Measurements from ENCODE around the gene N4BP2L1.
A peak's percentile ranks its signal among the peaks of the same experiment; 100 is the strongest.

N4BP2L1 gene

DNA sequence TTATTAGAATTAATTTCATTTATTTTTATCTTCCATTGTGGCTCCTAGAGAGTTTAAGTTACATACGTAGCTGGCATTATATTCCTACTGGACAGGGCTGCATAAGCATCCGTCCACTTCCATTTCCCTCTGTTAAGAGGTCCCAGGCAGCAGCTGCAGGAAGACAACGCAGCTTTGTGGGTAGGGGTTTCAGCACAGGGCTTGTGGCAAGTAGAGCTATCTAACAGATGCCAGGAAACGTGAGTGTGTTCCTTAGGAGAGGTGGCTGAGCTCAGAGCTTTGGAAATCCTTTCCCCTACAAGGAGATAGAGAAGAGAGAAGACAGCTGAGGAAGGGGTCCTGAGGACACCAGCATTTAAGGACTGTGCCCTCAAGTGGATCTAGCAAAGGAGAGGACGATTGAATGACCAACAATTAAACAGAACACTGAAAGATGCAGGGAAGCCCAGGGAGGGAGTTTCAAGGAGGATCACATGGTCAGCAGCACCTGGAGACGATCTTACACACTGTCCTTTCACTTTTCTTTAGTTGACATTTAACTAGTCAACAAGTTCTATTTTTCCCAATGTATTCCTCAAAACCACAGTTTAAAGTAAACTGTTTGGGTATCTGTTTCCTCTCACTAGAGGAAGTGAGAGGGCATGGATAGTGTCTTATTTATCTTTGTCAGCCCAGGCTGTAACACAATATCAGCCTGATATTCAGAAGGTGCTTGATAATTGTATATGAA, 2.3 kb upstream of the N4BP2L1 start:
- DNase-seq = no peak

DNA sequence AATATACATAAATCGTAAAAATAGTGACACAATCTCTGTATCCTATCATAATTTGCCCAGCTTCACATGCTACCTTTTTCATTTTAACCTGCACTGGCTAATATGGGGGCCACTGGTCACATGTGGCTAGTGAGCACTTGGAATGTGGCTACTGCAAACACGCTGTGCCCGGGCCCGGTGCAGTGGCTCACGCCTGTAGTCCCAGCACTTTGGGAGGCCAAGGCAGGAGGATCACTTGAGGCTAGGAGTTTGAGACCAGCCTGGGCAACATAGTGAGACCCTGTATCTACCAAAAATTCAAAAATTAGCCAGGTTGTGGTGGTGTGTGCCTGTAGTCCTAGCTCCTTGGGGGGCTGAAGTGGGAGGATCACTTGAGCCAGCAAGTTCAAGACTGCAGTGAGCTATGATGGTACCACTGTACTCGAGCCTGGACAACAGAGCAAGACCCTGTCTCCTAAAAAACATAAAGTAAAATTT, 1.5 kb upstream of the N4BP2L1 start:
- no peak for DNase-seq

DNA sequence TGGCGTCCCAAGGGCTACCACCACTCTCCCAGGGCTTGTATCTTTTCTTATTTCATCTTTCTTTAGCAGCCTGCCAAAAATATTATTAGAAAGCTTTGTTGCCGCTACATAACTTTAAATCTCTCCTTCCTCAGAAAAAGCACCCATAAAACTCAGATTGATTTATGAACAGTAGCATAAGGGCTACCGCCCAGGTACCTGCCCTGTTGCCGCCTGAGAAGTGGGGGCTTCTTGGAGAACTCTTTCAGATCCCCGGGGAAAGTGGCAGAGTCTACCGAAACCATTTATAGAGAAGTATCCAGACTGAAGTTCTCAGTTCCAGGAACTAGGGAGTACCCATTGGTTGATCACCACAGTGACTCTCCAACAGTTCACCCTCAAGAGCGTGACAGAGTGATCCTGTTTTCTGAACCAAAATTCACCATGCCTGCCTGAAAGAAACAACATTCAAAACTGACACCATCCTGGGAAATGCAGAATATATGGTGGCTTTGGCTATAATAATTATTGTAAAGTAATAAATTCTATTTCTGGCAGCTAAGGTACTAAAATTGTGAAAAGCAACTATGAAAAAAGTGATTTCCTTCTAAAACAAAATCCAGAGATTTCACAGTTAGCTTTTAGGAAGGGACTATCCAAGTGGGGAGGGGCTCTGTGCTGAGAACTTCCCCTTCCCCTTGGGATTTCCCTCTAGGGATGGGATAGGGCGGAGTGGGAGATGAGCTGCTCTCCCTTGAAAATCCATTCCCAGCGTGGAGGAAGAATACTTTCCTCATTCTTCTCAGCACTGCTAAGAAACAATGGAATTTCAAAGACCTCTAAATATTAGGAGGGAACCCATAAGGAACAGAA, 877 bp upstream of the N4BP2L1 start:
- no peak for DNase-seq

DNA sequence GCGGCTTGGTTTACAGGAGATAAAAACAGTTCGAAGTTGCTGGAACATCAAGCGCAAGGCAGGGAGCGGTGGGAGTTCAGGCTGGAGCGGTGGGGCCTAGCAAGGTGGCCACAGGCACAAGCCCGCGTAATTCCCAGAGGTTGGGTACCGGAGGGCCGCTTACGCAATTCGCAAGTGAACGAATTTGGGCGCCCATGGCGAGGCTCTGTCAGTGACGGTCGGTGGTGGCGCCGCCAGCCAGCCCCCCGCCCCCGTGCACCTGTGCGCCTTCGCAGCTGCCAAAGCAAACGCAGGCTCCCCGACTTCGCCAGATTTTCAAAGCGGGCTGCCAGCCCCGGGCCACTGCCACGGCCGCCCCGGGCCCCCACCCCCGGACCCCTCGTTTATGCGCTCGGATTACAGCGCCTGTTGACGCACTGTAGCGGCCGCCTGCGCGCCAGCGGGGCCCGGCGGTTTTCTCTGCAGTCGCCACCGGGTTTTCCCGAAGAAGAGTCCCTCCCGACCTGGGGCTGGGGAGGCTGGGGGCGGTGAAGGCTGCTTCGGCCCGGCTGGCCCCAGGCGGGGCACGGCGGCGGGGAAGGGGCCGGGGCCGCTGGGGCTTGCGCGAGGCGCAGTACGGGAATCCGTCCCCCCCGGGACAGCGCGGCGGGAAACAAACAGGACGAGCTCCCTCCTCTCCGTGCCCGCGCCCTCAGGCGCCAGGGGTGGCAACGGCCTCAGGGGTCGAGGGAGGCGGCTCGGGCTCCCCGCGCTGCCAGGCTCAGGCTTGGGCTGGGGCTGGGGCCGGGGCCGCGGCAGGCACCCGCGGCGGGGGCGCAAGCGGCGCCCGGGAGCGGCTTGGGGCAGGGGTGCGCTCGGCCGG, 709 bp downstream of the N4BP2L1 start:
- DNase-seq = peak; percentile 65

DNA sequence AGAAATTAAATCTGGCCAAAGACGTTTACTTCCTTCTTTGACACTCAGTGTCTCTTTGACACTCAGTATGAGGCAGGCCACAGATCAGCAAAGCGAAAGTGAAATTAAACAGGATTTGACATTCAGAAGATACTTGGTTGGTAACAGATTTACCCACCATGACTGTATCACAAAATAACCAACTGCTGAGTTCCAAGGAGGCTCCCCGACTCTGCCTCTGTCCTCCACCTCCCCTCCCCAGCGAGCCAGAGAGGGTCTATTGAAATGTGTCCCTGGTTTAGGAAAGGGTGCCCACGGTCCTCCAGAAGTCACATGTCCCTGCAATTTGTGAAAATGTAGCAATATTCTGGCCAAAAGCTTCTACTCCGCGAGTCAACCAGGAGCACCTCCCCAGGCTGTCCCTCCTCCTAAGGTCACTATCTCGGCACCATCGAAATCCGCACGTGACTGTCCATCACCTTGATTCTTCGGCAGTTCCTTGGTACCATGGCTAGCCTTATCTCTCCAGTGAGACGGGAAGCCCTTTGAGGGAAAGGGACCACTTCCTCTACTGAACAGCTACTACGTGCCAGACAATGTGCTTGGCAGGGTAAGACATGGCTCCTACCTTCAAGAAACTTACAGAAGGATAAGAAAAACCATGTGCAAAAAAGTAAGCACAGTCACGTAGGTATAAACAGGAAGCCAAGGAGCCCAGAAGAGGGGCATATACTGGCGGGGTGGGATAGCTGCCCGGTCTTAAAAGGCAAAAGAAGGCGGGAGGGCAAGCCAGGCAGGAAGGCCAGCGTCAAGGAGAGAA, 1.5 kb downstream of the N4BP2L1 start:
- peak; percentile 79 for DNase-seq

DNA sequence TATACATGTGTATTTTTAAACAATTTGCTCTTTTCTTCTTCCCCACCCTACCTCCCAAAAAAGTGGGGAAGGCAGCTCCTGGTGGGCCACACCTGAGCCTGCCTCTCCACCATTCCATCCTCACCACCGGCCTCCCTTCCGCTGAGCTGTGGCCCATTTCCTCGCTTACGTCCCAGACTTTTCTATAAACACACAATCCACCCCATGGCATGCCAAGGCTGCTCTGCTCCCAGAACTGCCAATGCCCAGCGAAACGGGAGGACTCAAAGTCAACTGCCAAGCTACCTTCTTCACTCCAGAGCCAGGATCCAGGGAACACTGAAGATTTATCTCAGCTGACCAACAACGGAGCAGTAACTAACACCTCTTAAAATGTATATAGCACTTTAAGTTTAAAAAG, 2.8 kb downstream of the N4BP2L1 start:
- no peak for DNase-seq

DNA sequence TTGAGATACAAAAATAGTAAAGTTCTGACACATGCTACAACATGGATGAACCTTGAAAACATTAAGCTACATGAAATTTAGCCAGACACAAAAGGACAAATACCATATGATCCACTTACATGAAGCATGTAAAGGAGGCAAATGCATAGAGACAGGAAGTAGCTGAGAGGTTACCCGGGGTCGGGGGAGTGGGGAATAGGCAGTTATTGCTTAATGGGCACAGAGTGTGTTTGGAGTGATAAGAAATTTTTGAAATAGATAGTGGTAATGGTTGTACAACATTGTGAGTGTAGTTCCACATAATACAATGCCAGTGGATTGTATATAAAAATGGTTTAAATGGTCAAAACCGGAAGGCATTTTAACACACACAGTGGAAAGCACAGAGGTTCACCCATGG, 4.3 kb downstream of the N4BP2L1 start:
- no peak for DNase-seq

GRCh38 chr13:32419862-32420261, 8.1 kb downstream of the N4BP2L1 start:
- no peak for DNase-seq

DNA sequence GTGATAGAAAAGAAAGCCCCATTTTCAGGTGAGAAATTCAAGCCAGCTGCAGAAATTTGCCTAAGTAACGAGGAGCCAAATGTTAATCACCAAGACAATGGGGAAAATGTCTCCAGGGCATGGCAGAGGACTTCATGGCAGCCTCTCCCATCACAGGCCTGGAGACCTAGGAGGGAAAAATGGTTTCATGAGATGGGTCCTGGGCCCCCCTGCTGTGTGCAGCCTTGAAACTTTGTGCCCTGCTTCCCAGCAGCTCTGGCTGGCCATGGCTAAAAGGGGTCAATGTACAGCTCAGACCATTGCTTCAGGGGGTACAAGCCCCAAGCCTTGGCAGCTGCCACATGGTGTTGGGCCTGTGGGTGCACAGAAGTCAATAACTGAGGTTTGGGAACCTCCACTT, 9.9 kb downstream of the N4BP2L1 start:
- DNase-seq = no peak

DNA sequence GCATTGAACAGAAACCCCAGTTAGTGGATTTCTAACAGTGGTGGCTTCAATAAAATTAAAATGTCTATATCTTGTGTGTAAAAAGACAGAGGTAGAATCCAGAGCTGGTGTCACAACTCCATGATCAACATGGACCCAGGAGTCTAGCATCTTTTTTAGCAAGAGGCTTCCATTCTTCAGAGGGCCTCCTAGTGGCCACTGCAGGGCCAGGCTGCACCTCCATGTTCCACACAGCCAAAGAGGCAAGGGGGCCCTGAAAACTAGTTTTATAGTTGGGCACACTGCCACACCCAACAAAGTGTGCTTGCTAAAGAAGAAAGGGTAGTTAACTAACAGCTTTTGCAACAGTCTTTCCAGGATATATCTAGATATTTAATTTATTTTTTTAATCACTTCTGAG, 12.9 kb downstream of the N4BP2L1 start:
- peak; percentile 25 for DNase-seq

GRCh38 chr13:32414580-32414979, 13.3 kb downstream of the N4BP2L1 start:
- no peak for DNase-seq

GRCh38 chr13:32413284-32413683, 14.6 kb downstream of the N4BP2L1 start:
- no peak for DNase-seq

DNA sequence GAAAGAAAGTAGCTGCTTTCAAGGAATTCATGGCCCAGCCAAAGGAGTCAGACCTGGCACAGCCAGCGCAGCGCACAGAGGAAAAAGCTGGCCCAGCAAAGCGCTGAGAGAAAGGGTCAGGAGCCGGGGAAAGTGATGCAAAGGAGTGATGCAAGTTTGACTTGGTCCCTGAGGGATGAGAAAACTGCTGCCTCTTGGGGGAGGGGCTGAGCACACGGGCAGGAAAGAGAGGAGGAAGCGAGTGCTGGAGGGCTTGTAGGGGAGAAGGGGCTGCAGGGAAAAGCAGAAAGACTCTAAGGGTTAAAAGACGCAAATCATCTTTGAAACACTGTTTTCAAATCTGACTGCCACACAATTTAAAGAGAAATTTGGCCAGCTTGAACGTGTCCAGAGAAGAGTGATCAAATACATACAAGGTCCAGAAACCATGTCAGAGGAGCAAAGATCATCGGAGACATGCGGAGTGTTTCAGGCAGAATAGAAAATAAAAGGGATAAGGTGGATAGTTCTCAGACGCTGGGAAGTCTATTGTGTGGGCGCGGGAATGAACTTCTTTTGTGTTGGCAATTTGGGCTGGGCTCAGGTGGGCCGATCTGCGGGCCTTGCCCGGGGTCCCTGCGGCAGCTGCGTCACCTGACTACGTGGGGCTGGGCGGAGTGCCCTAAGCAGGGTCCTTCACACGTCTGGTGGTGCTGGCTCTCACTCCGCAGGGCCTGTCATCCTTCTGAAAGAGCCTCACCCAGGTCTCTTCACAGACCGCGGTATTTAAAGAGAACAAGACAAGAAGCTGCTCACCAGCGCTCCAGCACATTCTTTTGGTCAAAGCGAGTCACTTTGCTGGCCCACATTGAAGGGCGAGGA, 18.1 kb downstream of the N4BP2L1 start:
- no peak for DNase-seq

GRCh38 chr13:32409001-32409313, 19.0 kb downstream of the N4BP2L1 start:
- no peak for DNase-seq

DNA sequence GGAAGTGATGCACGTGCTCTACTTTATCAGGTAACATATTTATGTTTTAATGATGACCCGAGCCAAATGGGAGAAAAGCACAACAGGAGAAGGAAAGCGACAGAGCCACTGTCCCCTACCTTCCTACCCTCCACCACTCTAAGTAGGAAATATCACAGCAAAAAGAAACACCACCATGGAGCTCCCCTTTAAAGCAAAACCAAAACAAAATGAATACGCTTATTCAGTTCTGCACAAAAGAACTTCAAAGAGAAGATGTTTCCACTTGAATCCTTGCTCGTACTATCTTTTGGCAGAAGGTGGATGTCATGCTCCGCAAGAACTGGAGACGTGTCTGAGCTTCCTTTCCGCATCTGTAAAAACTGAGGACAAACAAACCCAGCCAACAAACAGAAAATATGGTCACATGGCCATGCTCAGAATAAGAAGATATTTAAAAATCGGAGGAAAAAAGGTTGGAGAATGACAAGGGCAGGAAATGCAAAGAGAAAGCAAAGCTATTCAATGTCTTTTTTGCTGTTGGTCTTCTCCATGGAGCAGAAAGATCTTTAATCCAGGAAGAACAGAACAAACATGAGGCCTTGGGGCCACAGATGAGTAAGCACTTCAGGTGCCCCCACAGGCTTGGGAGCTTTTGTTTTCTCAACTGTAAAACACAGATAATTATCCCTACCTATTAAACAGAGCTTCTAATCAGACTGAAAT, 19.5 kb downstream of the N4BP2L1 start:
- DNase-seq = no peak

GRCh38 chr13:32407854-32408253, 20.1 kb downstream of the N4BP2L1 start:
- peak; percentile 59 for DNase-seq

DNA sequence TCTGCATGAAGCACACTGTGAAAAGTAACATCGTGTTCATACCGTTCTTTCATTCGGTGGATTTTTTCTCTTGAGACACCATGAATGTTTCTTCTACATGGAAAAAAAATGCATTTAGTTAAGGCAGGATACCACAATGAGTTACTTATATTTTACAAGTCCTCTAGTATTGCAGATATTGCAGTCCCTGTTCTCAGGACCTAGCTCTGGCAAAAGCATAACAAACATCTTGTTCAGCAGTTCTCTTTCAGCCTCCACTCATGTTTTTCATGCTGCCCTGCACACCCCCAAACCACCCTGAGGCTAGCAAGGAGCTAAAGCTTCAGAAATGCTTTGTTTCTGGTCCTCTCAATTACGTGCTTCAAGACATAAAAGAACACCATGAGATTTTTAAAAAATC, 24.8 kb downstream of the N4BP2L1 start:
- DNase-seq = no peak

- no peak for DNase-seq
Observed at GRCh38 chr13:32391101-32391619, 36.8 kb downstream of the N4BP2L1 start.

DNA sequence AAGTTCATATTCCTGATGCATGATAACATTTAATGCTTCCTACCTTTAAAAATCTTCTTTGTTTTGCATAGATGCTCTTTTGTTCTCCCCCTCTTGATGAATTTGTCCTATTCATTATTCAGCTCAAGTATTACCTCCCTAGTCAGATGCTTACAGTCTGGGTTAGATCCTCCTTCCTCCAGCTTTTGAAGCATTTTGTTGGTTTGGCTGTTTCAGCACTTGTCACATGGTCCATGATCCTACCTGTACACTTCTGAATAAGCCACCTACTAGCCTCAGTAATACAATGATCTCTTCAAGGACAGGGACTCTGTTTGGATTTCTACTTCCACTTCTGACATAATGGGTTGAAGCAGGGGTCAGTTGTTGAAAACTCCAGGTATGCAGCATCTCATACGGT, 37.4 kb downstream of the N4BP2L1 start:
- DNase-seq = no peak

- no peak for DNase-seq
Observed at GRCh38 chr13:32390048-32390447, 37.9 kb downstream of the N4BP2L1 start.

- no peak for DNase-seq
Observed at GRCh38 chr13:32385410-32385809, 42.5 kb downstream of the N4BP2L1 start.

Data from activated CD4-positive, alpha-beta T cell treated with anti-CD3 and anti-CD28 coated beads, Interleukin-2, Interleukin-6, amounts not matched to agents 100 ng/mL and 50 ng/mL, durations not matched to agents 16 hours and 8 hours (primary cell).